Measurements from ENCODE around the gene GAPDH.

The GAPDH gene

GRCh38 chr12:6570264-6570887 lies 36.1 kb downstream of the GAPDH start:
- Histone ChIP-seq H3K9me3 (ENCODE audit: control insufficient read depth, insufficient read depth, low read length) (no peaks in the 10 kb centered on the region), H3K79me2 (ENCODE audit: control insufficient read depth, low read length) (peaks cover 42% of the 10 kb centered on the region), H3K27ac (ENCODE audit: low read depth, low read length) (no peak overlapping the region), H3K27me3 (ENCODE audit: control insufficient read depth, low read length) (no peaks in the 10 kb centered on the region), H3K9me2 (replicated peaks; ENCODE audit: control insufficient read depth, low read length) (no peaks in the 10 kb centered on the region), H3K4me2 (ENCODE audit: low read length) (no peak overlapping the region), H3K36me3 (ENCODE audit: control insufficient read depth, low read length) (peaks cover 84% of the 10 kb centered on the region), H3F3A (ENCODE audit: control insufficient read depth, insufficient read depth) (peaks cover 35% of the 10 kb centered on the region), H4K20me1 (ENCODE audit: control insufficient read depth, insufficient read depth, low read depth, low read length) (peaks cover 10% of the 10 kb centered on the region; the same call in 1 of the 2 replicates), H3K4me1 (ENCODE audit: control insufficient read depth, low read length) (peaks cover 34% of the 10 kb centered on the region), H3K4me3 (ENCODE audit: low read length) (no peak overlapping the region)
- TF ChIP-seq CTCF (IDR thresholded peaks at IDR 0.05; ENCODE audit: low read depth, low read length, poor library complexity, severe bottlenecking) (peak; percentile 96), EZH2phosphoT487 (IDR thresholded peaks at IDR 0.05; ENCODE audit: borderline replicate concordance, low read length) (no peak)

- no peak overlapping the region for H3K4me2 ChIP-seq (ENCODE audit: low read length)
- peaks cover 16% of the 10 kb centered on the region for H3K79me2 ChIP-seq (ENCODE audit: control insufficient read depth, low read length)
- H3K27ac ChIP-seq (ENCODE audit: low read depth, low read length): no peak overlapping the region
- H3F3A ChIP-seq (ENCODE audit: control insufficient read depth, insufficient read depth): peaks cover 33% of the 10 kb centered on the region
- no peaks in the 10 kb centered on the region for H3K9me2 ChIP-seq (replicated peaks; ENCODE audit: control insufficient read depth, low read length)
- peaks cover 84% of the 10 kb centered on the region for H3K36me3 ChIP-seq (ENCODE audit: control insufficient read depth, low read length)
- peaks cover 17% of the 10 kb centered on the region for H3K4me1 ChIP-seq (ENCODE audit: control insufficient read depth, low read length)
- H3K9me3 ChIP-seq (ENCODE audit: control insufficient read depth, insufficient read depth, low read length): no peaks in the 10 kb centered on the region
- H3K27me3 ChIP-seq (ENCODE audit: control insufficient read depth, low read length): no peaks in the 10 kb centered on the region
- no peak overlapping the region for H3K4me3 ChIP-seq (ENCODE audit: low read length)
- no peak for TF ChIP-seq EZH2phosphoT487 (IDR thresholded peaks at IDR 0.05; ENCODE audit: borderline replicate concordance, low read length)
- TF ChIP-seq CTCF (IDR thresholded peaks at IDR 0.05; ENCODE audit: low read depth, low read length, poor library complexity, severe bottlenecking): no peak
- no peaks in the 10 kb centered on the region for H4K20me1 ChIP-seq (ENCODE audit: control insufficient read depth, insufficient read depth, low read depth, low read length)
Observed at GRCh38 chr12:6573001-6573400, 38.7 kb downstream of the GAPDH start.

- no peak for TF ChIP-seq CTCF (IDR thresholded peaks at IDR 0.05; ENCODE audit: low read depth, low read length, poor library complexity, severe bottlenecking)
- peaks cover 9% of the 10 kb centered on the region for H3K4me1 ChIP-seq (ENCODE audit: control insufficient read depth, low read length)
- H3K4me3 ChIP-seq (ENCODE audit: low read length): no peak overlapping the region
- H3K9me3 ChIP-seq (ENCODE audit: control insufficient read depth, insufficient read depth, low read length): no peaks in the 10 kb centered on the region
- H3K4me2 ChIP-seq (ENCODE audit: low read length): no peak overlapping the region
- H3K36me3 ChIP-seq (ENCODE audit: control insufficient read depth, low read length): peaks cover 86% of the 10 kb centered on the region
- H3K27me3 ChIP-seq (ENCODE audit: control insufficient read depth, low read length): no peaks in the 10 kb centered on the region
- no peaks in the 10 kb centered on the region; the same call in 1 of the 2 replicates for H4K20me1 ChIP-seq (ENCODE audit: control insufficient read depth, insufficient read depth, low read depth, low read length)
- H3K9me2 ChIP-seq (replicated peaks; ENCODE audit: control insufficient read depth, low read length): no peaks in the 10 kb centered on the region
- no peak overlapping the region for H3K27ac ChIP-seq (ENCODE audit: low read depth, low read length)
- H3K79me2 ChIP-seq (ENCODE audit: control insufficient read depth, low read length): no peaks in the 10 kb centered on the region
- H3F3A ChIP-seq (ENCODE audit: control insufficient read depth, insufficient read depth): peaks cover 28% of the 10 kb centered on the region
Observed at GRCh38 chr12:6574576-6575295, 40.4 kb downstream of the GAPDH start.

All from DOHH2 (cell line).